GM19468 (cell line): ENCODE data around the gene NDUFB4.
"Not testable (repeated sequence)": the region's sequence is repeated elsewhere in the genome, so short reads cannot be mapped to it uniquely, and the experiment has no call there.

Source experiments
- ATAC-seq: cut with Tn5 transposase; IDR thresholded peaks from one replicate; pipeline ENCODE4 v1.9.1; 2021; ENCODE audit warnings: mild to moderate bottlenecking, moderate library complexity, moderate number of reproducible peaks; ENCODE audit not compliant: unreplicated experiment; ENCODE audit errors: extremely low read depth

Gene NDUFB4

DNA sequence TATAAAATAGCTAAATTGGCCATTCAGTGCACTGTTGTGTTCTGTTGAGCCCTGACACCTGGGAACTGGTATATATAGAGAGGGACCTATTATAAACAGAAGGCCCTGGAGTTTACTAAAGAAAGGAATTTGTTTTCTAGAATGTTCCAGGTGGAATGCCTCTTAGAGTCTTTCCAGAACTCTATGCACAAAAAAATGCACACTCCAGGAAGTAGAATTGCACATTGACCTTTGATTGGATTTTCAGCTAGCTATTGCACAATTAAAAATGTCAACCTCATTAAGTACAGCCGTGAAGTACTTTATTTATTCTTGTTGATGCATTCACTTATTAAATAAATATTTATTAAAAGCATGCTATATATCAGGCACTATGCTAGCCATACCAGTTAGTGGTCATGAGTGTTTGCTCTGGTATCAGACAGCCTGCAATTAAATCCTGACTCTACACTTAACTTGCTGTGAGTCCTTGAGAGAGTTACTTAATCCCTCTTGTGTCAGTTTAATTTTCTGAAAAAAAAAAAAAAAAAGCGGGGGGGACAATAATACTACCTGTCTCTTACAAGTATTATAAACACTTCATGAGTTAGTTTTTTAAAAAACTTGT is 40.8 kb downstream of the NDUFB4 start:
- no peak for ATAC-seq

DNA sequence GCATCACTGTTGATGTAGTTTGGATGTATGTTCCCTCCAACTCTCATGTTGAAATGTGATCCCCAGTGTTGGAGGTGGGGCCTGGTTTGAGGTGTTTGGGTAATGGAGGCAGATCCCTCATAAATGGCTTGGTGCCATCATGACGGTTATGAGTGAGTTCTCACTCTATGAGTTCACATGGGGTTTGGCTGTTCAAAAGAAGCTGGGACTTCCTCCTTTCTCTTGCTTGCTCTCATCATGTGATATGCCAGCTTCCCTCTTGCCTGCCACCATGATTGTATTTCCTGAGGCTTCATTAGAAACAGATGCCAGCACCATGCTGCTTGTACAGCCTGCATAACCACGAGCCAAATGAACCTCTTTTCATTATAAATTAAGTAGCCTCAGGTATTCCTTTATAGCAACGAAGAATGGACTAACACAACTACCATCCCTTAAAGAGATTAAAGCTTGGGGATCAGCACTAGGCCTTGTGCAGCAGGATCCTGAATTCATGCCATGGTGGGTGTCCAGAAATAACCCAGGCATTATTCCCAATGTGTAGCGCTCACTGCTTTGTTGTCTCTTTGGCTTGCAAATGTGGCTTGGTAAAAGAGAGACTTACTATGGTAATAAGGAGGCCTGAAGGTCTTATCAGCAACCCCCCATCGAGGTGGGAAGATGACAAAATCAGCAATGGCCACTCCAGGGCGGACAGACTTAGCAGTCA is 41.9 kb downstream of the NDUFB4 start:
- no peak for ATAC-seq

- not testable (repeated sequence) for ATAC-seq
Observed at GRCh38 chr3:120638820-120639219, 42.7 kb downstream of the NDUFB4 start.

GRCh38 chr3:120640231-120640630 is 44.1 kb downstream of the NDUFB4 start:
- no peak for ATAC-seq

DNA sequence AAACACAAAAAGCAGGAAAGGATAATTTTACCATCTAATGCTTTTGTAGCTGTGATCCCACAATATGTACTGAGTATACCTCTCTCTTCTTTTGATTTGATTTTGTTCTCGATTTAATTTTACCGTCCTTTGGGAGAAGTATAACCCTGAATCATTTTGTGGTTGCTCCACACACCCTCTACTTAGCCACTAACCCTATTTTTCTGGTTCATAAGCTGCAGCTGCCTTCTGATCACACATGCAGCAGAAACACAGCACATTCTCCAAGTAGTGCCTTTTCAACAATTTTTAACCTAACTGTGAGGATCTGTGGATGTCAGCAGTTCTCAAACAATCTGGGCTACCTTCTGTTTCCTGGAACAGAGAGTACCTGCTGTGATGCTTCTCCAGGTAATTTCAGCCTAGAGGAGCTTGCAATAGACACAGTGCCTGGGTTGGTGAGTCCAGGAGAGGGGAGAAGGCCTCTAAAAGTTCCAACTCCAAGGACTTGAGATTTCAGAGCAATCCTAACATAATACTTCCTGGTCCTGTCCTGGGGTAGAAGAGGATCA is 45.6 kb downstream of the NDUFB4 start:
- ATAC-seq = no peak

GRCh38 chr3:120642368-120642948 is 46.3 kb downstream of the NDUFB4 start:
- no peak for ATAC-seq

DNA sequence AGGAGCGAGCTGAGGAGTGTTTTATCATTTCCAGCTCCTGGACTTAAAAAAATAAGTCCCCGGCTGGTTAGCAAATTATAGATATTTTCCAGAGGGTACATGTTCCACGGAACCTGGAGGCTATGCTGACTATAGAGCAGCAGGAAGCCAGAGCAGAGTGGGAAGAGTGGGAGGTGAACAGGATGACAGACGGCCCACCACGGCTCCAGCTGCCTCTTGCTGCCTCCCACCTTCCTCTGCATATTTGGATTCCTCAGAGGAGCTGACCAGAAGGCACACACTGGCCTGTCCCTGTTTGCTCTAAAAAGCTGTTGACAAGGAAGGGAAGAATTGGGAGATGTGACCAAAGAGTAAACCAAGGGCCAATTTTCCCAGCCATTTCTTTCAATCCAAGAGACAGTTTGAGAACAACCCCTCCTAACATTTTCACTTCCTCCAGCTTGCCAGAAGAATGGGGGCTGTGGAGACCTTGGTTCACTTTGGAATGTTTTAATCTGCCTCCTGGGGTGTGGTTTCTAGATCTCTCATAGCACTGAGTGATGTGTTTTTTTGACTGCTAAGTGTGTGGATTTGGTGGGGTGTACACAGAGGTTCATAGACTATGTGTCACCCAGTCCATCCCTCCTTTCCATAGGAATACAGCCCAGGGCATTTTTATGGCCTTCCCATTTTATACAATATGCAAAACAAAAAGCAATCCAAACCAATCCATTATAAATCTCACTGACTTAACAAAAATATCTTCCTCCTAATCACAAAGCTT is 49.1 kb downstream of the NDUFB4 start:
- ATAC-seq = no peak

- no peak for ATAC-seq
Observed at GRCh38 chr3:120646771-120647432, 50.8 kb downstream of the NDUFB4 start.

- no peak for ATAC-seq
Observed at GRCh38 chr3:120648290-120648689, 52.2 kb downstream of the NDUFB4 start.

- ATAC-seq = no peak
Observed at GRCh38 chr3:120649830-120650233, 53.7 kb downstream of the NDUFB4 start.

GRCh38 chr3:120650311-120650710 is 54.2 kb downstream of the NDUFB4 start:
- ATAC-seq = no peak
